ENCODE measurements around the gene ZNF784.

ZNF784 gene

GRCh38 chr19:55622242-55622969 lies 2.0 kb downstream of the ZNF784 start:
- ATAC-seq: peak; percentile 16
- H3K4me1 Mint-ChIP-seq: peaks cover 71% of the 10 kb centered on the region
- no peak for DNase-seq
- H3K9me3 Mint-ChIP-seq: peaks cover 3 to 6% of the 10 kb centered on the region in 2 donors
- H3K27me3 Mint-ChIP-seq: no peaks in the 10 kb centered on the region
- no peak overlapping the region for H3K4me3 Mint-ChIP-seq
- no peak overlapping the region for H3K27ac Mint-ChIP-seq

- Mint-ChIP-seq H3K4me1 (peaks cover 66% of the 10 kb centered on the region), H3K27me3 (no peaks in the 10 kb centered on the region), H3K27ac (no peak overlapping the region), H3K4me3 (no peak overlapping the region), H3K9me3 (peaks cover 3 to 6% of the 10 kb centered on the region in 2 donors)
- no peak for ATAC-seq
- DNase-seq: no peak
Measured at GRCh38 chr19:55621673-55622231, 2.6 kb downstream of the ZNF784 start.

GRCh38 chr19:55621205-55621672 lies 3.1 kb downstream of the ZNF784 start:
- DNase-seq (no peak), ATAC-seq (no peak)
- Mint-ChIP-seq H3K4me3 (peak overlapping the region in 1 of 2 donors; percentile 54), H3K27me3 (no peaks in the 10 kb centered on the region), H3K27ac (peak overlapping the region in 1 of 2 donors; percentile 95), H3K4me1 (peaks cover 61% of the 10 kb centered on the region), H3K9me3 (peaks cover 3 to 6% of the 10 kb centered on the region in 2 donors)

- H3K9me3 Mint-ChIP-seq: peaks cover 3 to 6% of the 10 kb centered on the region in 2 donors
- DNase-seq: peak; percentile 52 to 71
- H3K27ac Mint-ChIP-seq: peak overlapping the region; percentile 89 to 95
- peaks cover 57% of the 10 kb centered on the region for H3K4me1 Mint-ChIP-seq
- peak overlapping the region; percentile 54 to 60 for H3K4me3 Mint-ChIP-seq
- no peaks in the 10 kb centered on the region for H3K27me3 Mint-ChIP-seq
- ATAC-seq: peak; percentile 63
Measured at GRCh38 chr19:55620410-55621204, 3.8 kb downstream of the ZNF784 start.

- Mint-ChIP-seq H3K4me3 (no peak overlapping the region), H3K4me1 (peaks cover 49% of the 10 kb centered on the region), H3K9me3 (peaks cover 3 to 6% of the 10 kb centered on the region in 2 donors), H3K27ac (peak overlapping the region in 1 of 2 donors; percentile 27), H3K27me3 (no peaks in the 10 kb centered on the region)
- ATAC-seq (no peak), DNase-seq (no peak)
Measured at GRCh38 chr19:55619286-55619685, 5.1 kb downstream of the ZNF784 start.

GRCh38 chr19:55618426-55618825 lies 5.9 kb downstream of the ZNF784 start:
- H3K9me3 Mint-ChIP-seq: no peaks in the 10 kb centered on the region
- DNase-seq: no peak
- no peaks in the 10 kb centered on the region for H3K27me3 Mint-ChIP-seq
- peaks cover 41% of the 10 kb centered on the region for H3K4me1 Mint-ChIP-seq
- peak overlapping the region in 1 of 2 donors; percentile 61 for H3K27ac Mint-ChIP-seq
- no peak overlapping the region for H3K4me3 Mint-ChIP-seq
- ATAC-seq: no peak

- ATAC-seq (no peak), DNase-seq (no peak)
- Mint-ChIP-seq H3K27ac (no peak overlapping the region), H3K9me3 (no peaks in the 10 kb centered on the region), H3K27me3 (no peaks in the 10 kb centered on the region), H3K4me3 (no peak overlapping the region), H3K4me1 (peaks cover 41% of the 10 kb centered on the region)
Measured at GRCh38 chr19:55617426-55617825, 6.9 kb downstream of the ZNF784 start.

GRCh38 chr19:55616395-55616875 lies 7.9 kb downstream of the ZNF784 start:
- no peaks in the 10 kb centered on the region for H3K27me3 Mint-ChIP-seq
- ATAC-seq (no peak), DNase-seq (no peak)
- H3K9me3 Mint-ChIP-seq: no peaks in the 10 kb centered on the region
- H3K4me3 Mint-ChIP-seq: no peak overlapping the region
- no peak overlapping the region for H3K27ac Mint-ChIP-seq
- H3K4me1 Mint-ChIP-seq: peaks cover 42% of the 10 kb centered on the region

GRCh38 chr19:55615543-55616394 lies 8.6 kb downstream of the ZNF784 start:
- DNase-seq: no peak
- ATAC-seq: peak; percentile 19
- no peaks in the 10 kb centered on the region for H3K27me3 Mint-ChIP-seq
- no peak overlapping the region for H3K27ac Mint-ChIP-seq
- no peak overlapping the region for H3K4me3 Mint-ChIP-seq
- peaks cover 42% of the 10 kb centered on the region for H3K4me1 Mint-ChIP-seq
- no peaks in the 10 kb centered on the region for H3K9me3 Mint-ChIP-seq

- Mint-ChIP-seq H3K27me3 (no peaks in the 10 kb centered on the region), H3K9me3 (no peaks in the 10 kb centered on the region), H3K4me1 (peaks cover 40% of the 10 kb centered on the region), H3K27ac (no peak overlapping the region), H3K4me3 (no peak overlapping the region)
- no peak for DNase-seq
- ATAC-seq: peak; percentile 70
Measured at GRCh38 chr19:55614711-55615542, 9.4 kb downstream of the ZNF784 start.

GRCh38 chr19:55613930-55614710 lies 10.2 kb downstream of the ZNF784 start:
- H3K4me1 Mint-ChIP-seq: peaks cover 40% of the 10 kb centered on the region
- peak; percentile 61 for ATAC-seq
- no peak overlapping the region for H3K4me3 Mint-ChIP-seq
- H3K27me3 Mint-ChIP-seq: no peaks in the 10 kb centered on the region
- H3K9me3 Mint-ChIP-seq: no peaks in the 10 kb centered on the region
- H3K27ac Mint-ChIP-seq: peak overlapping the region in 1 of 2 donors; percentile 54
- DNase-seq: no peak

- ATAC-seq (no peak), DNase-seq (no peak)
- Mint-ChIP-seq H3K27ac (no peak overlapping the region), H3K27me3 (no peaks in the 10 kb centered on the region), H3K4me3 (no peak overlapping the region), H3K4me1 (peaks cover 35% of the 10 kb centered on the region), H3K9me3 (no peaks in the 10 kb centered on the region)
Measured at GRCh38 chr19:55613396-55613795, 11.0 kb downstream of the ZNF784 start.

- Mint-ChIP-seq H3K9me3 (no peaks in the 10 kb centered on the region), H3K4me3 (no peak overlapping the region), H3K27me3 (no peaks in the 10 kb centered on the region), H3K27ac (peak overlapping the region; percentile 44 to 66), H3K4me1 (peaks cover 45% of the 10 kb centered on the region)
- DNase-seq (no peak), ATAC-seq (no peak)
Measured at GRCh38 chr19:55611983-55612645, 12.3 kb downstream of the ZNF784 start.

All from stimulated activated naive CD8-positive, alpha-beta T cell treated with anti-CD3 and anti-CD28 coated beads, Interleukin-15, amount 100 ng/mL, for 72 hours (primary cell).